ENCODE results near the gene CHKA.

The CHKA gene

GRCh38 chr11:68040101-68040956 lies 80.9 kb downstream of the CHKA start:
- Mint-ChIP-seq H3K36me3 (peaks cover 42% of the 10 kb centered on the region), H3K4me3 (peak overlapping the region; percentile 91), H3K27ac (peak overlapping the region; percentile 100), H3K9me3 (no peaks in the 10 kb centered on the region), H3K4me1 (peaks cover 41% of the 10 kb centered on the region)
- ATAC-seq = peak; percentile 47
- peak in 1 of 2 donors; percentile 76 for DNase-seq (ENCODE audit: low spot score in 2 of 2)

GRCh38 chr11:68039526-68040086 lies 81.6 kb downstream of the CHKA start:
- Mint-ChIP-seq H3K4me1 (peaks cover 41% of the 10 kb centered on the region), H3K9me3 (no peaks in the 10 kb centered on the region), H3K4me3 (peak overlapping the region; percentile 91), H3K27ac (peak overlapping the region; percentile 100), H3K36me3 (peaks cover 41% of the 10 kb centered on the region)
- ATAC-seq (peak; percentile 4), DNase-seq (ENCODE audit: low spot score in 2 of 2) (peak in 1 of 2 donors; percentile 65)

- H3K36me3 Mint-ChIP-seq = peaks cover 47% of the 10 kb centered on the region
- H3K4me1 Mint-ChIP-seq = peaks cover 41% of the 10 kb centered on the region
- DNase-seq (ENCODE audit: low spot score in 2 of 2) (peak; percentile 39 to 76), ATAC-seq (peak; percentile 69)
- peak within 1 kb of the TSS; percentile 91 for H3K4me3 Mint-ChIP-seq
- no peaks in the 10 kb centered on the region for H3K9me3 Mint-ChIP-seq
- H3K27ac Mint-ChIP-seq = peak within 1 kb of the TSS; percentile 100
These were observed 82.3 kb downstream of the CHKA start, which contains the start of gene TCIRG1 for GRCh38 chr11:68038718-68039525. TCIRG1 (plus strand) TSS chr11:68039025; CDS start chr11:68041272, 2,247 bp downstream.

GRCh38 chr11:68038226-68038717 lies 82.9 kb downstream of the CHKA start:
- ATAC-seq (no peak), DNase-seq (ENCODE audit: low spot score in 2 of 2) (no peak)
- H3K4me1 Mint-ChIP-seq = peaks cover 41% of the 10 kb centered on the region
- H3K4me3 Mint-ChIP-seq = peak overlapping the region; percentile 91
- no peaks in the 10 kb centered on the region for H3K9me3 Mint-ChIP-seq
- peak overlapping the region; percentile 100 for H3K27ac Mint-ChIP-seq
- H3K36me3 Mint-ChIP-seq = peaks cover 49% of the 10 kb centered on the region

- no peak for ATAC-seq
- peak overlapping the region; percentile 100 for H3K27ac Mint-ChIP-seq
These were observed 83.6 kb downstream of the CHKA start for GRCh38 chr11:68037411-68038225.

GRCh38 chr11:68036717-68037239 lies 84.4 kb downstream of the CHKA start:
- H3K36me3 Mint-ChIP-seq = peaks cover 46% of the 10 kb centered on the region
- H3K4me1 Mint-ChIP-seq = peaks cover 41% of the 10 kb centered on the region
- DNase-seq (ENCODE audit: low spot score in 2 of 2) (peak; percentile 33 to 77), ATAC-seq (peak; percentile 78)
- no peaks in the 10 kb centered on the region for H3K9me3 Mint-ChIP-seq
- H3K27ac Mint-ChIP-seq = peak overlapping the region; percentile 100
- peak overlapping the region; percentile 76 for H3K4me3 Mint-ChIP-seq

More at GRCh38 chr11:68037411-68038225, 83.6 kb downstream of the CHKA start:
- Mint-ChIP-seq H3K4me3 (peak overlapping the region; percentile 76), H3K9me3 (no peaks in the 10 kb centered on the region), H3K36me3 (peaks cover 49% of the 10 kb centered on the region), H3K4me1 (peaks cover 41% of the 10 kb centered on the region)
- no peak for DNase-seq (ENCODE audit: low spot score in 2 of 2)

- ATAC-seq = no peak
- DNase-seq (ENCODE audit: low spot score in 2 of 2) = no peak
- H3K4me1 Mint-ChIP-seq = peaks cover 42% of the 10 kb centered on the region
- peak overlapping the region; percentile 76 for H3K4me3 Mint-ChIP-seq
- peaks cover 47% of the 10 kb centered on the region for H3K36me3 Mint-ChIP-seq
- peak overlapping the region; percentile 100 for H3K27ac Mint-ChIP-seq
- no peaks in the 10 kb centered on the region for H3K9me3 Mint-ChIP-seq
These were observed 85.0 kb downstream of the CHKA start for GRCh38 chr11:68036141-68036716.

- Mint-ChIP-seq H3K36me3 (peaks cover 42% of the 10 kb centered on the region), H3K4me1 (peaks cover 42% of the 10 kb centered on the region), H3K9me3 (no peaks in the 10 kb centered on the region), H3K4me3 (no peak overlapping the region), H3K27ac (peak overlapping the region; percentile 100)
- ATAC-seq (no peak), DNase-seq (ENCODE audit: low spot score in 2 of 2) (no peak)
These were observed 85.8 kb downstream of the CHKA start for GRCh38 chr11:68035266-68035876.

- Mint-ChIP-seq H3K36me3 (peaks cover 34% of the 10 kb centered on the region), H3K9me3 (no peaks in the 10 kb centered on the region), H3K4me1 (peaks cover 51% of the 10 kb centered on the region), H3K27ac (peak overlapping the region; percentile 60), H3K4me3 (no peak overlapping the region)
- DNase-seq (ENCODE audit: low spot score in 2 of 2) (no peak), ATAC-seq (no peak)
These were observed 87.5 kb downstream of the CHKA start for GRCh38 chr11:68033708-68034045.

- Mint-ChIP-seq H3K9me3 (no peaks in the 10 kb centered on the region), H3K4me3 (no peak overlapping the region), H3K4me1 (peaks cover 52% of the 10 kb centered on the region), H3K36me3 (peaks cover 34% of the 10 kb centered on the region), H3K27ac (peak overlapping the region; percentile 60)
- no peak for ATAC-seq
- DNase-seq (ENCODE audit: low spot score in 2 of 2) = no peak
These were observed 88.0 kb downstream of the CHKA start for GRCh38 chr11:68032997-68033707.

GRCh38 chr11:68032003-68032402 lies 89.2 kb downstream of the CHKA start:
- DNase-seq (ENCODE audit: low spot score in 2 of 2) (no peak), ATAC-seq (no peak)
- Mint-ChIP-seq H3K36me3 (peaks cover 32% of the 10 kb centered on the region), H3K27ac (peak overlapping the region; percentile 96), H3K9me3 (no peaks in the 10 kb centered on the region), H3K4me1 (peaks cover 47% of the 10 kb centered on the region), H3K4me3 (peak overlapping the region; percentile 90)

- peaks cover 39% of the 10 kb centered on the region for H3K4me1 Mint-ChIP-seq
- peak overlapping the region; percentile 90 for H3K4me3 Mint-ChIP-seq
- peaks cover 25% of the 10 kb centered on the region for H3K36me3 Mint-ChIP-seq
- no peaks in the 10 kb centered on the region for H3K9me3 Mint-ChIP-seq
- no peak for ATAC-seq
- H3K27ac Mint-ChIP-seq = peak overlapping the region; percentile 96
- DNase-seq (ENCODE audit: low spot score in 2 of 2) = no peak
These were observed 90.1 kb downstream of the CHKA start for GRCh38 chr11:68031144-68031464.

Measured in stimulated activated effector memory CD8-positive, alpha-beta T cell treated with anti-CD3 and anti-CD28 coated beads, Interleukin-12 subunit alpha, Interleukin-12 subunit beta, amount 100 ng/mL, for 72 hours (primary cell).